Endodermal cell (in vitro differentiated cells): Measurements from ENCODE around the gene DCXR. TPM values are rescaled to one million over a fixed set of nuclear protein-coding genes. Genes with fewer than 3 reads are reported as not detected.
A peak's percentile ranks its signal among the peaks of the same experiment; 100 is the strongest.

Experiments used
- DNase-seq: peaks from one replicate; pipeline ENCODE4 v3.0.0-alpha.2; 2017
- H3K27ac ChIP-seq: 2 replicates; pipeline ENCODE4 v1.5.1; 2013; ENCODE audit warnings: mild to moderate bottlenecking, low read depth, low read length, moderate library complexity
- H3K27me3 ChIP-seq: 2 replicates; pipeline ENCODE4 v1.6.1; 2013; ENCODE audit warnings: mild to moderate bottlenecking, low read length, moderate library complexity; ENCODE audit not compliant: insufficient read depth, control insufficient read depth, poor library complexity, severe bottlenecking
- H3K36me3 ChIP-seq: 2 replicates; pipeline ENCODE4 v1.7.0; 2013; ENCODE audit warnings: mild to moderate bottlenecking, low read length, moderate library complexity; ENCODE audit not compliant: control insufficient read depth, insufficient read depth
- H3K4me1 ChIP-seq: one replicate; pipeline ENCODE4 v1.7.0; 2013; ENCODE audit warnings: low read length; ENCODE audit not compliant: control insufficient read depth, insufficient read depth
- H3K4me3 ChIP-seq: 2 replicates; pipeline ENCODE4 v1.5.1; 2013; ENCODE audit warnings: mild to moderate bottlenecking, low read length, moderate library complexity
- H3K9ac ChIP-seq: 2 replicates; pipeline ENCODE4 v1.6.1; 2013; ENCODE audit warnings: mild to moderate bottlenecking, low read length, moderate library complexity; ENCODE audit not compliant: poor library complexity, severe bottlenecking; ENCODE audit errors: extremely low read depth
- H3K9me3 ChIP-seq: 2 replicates; pipeline ENCODE4 v1.6.1; 2013; ENCODE audit warnings: mild to moderate bottlenecking, low read length, moderate library complexity; ENCODE audit not compliant: control insufficient read depth
- H3K27ac Mint-ChIP-seq: 2 replicates; pipeline ENCODE4 v1.8.0; 2020; ENCODE audit warnings: mixed read lengths
- H3K27me3 Mint-ChIP-seq: 2 replicates; pipeline ENCODE4 v1.8.0; 2021; ENCODE audit warnings: mild to moderate bottlenecking, mixed read lengths; ENCODE audit not compliant: insufficient read depth
- H3K36me3 Mint-ChIP-seq: 2 replicates; pipeline ENCODE4 v1.8.0; 2020; ENCODE audit warnings: low read depth, mixed read lengths
- H3K4me1 Mint-ChIP-seq: 2 replicates; pipeline ENCODE4 v1.8.0; 2020; ENCODE audit warnings: mixed read lengths
- H3K4me3 Mint-ChIP-seq: 2 replicates; pipeline ENCODE4 v1.8.0; 2020; ENCODE audit warnings: mild to moderate bottlenecking, moderate library complexity, mixed read lengths
- H3K9me3 Mint-ChIP-seq: 2 replicates; pipeline ENCODE4 v1.8.0; 2020; ENCODE audit warnings: mild to moderate bottlenecking, mixed read lengths
- WGBS, 2 experiments: methylation state at CpG; one replicate each; pipeline versions ENCODE4 v1.1.5 to v1.1.7; 2013; ENCODE audit warnings: missing lambda C conversion rate in 2 of 2, mixed read lengths in 1 of 2; ENCODE audit not compliant: insufficient coverage in 1 of 2, insufficient read length in 1 of 2; 5-methylcytosine and 5-hydroxymethylcytosine counted together
- total RNA-seq, 2 donors: library from RNA; stranded (reverse); fragmentation: NEBNext Ultra II Directional in 1 of 2; extraction: Animal tissue kit (Norgen Biotek cat#: 25700) in 1 of 2; gene quantifications; 2 replicates in 1 of 2; 3 replicates in 1 of 2; pipeline ENCODE4 v1.2.1, GENCODE V29; 2021
- TF ChIP-seq, protein P1 (sequence below): fragments of 200-600 bp; sonication (generic); conservative IDR thresholded peaks from 2 replicates; pipeline ENCODE4 v1.5.0; 2021; ENCODE audit warnings: antibody characterized with exemption, mild to moderate bottlenecking

DCXR gene
- total RNA-seq, 2 donors from 2014 or later, result 73.8 to 83.6 TPM

DNA sequence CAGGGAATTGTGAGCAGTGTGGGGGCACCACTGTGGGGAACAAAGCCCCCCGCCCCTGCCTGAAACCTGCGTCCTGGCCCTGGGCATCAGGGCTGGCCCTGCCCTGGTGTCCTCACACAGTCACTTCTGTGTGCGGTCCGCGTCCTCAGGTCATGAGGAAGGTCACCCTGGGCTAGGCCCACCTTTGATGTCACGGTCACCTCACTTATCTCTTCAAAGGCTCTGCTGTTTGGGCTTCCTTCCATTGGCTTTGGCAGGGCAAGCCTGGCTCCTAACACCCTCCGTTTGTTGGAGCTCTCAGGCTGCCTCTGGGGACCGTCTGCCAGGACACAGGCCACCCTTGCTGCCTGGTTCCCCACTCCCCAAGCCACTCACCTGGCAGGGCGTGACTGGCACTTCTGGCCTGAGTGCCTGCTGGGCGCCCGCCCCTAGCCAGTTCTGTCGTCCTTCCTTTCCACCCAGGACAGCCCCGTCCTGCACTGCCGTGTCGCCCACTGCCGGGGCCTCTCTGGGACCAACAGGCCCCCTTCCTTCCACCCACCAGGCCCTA lies 23.6 kb downstream of the DCXR start:
- H3K27me3 ChIP-seq, result no peaks in the 10 kb centered on the region
- TF ChIP-seq, protein P1, sequence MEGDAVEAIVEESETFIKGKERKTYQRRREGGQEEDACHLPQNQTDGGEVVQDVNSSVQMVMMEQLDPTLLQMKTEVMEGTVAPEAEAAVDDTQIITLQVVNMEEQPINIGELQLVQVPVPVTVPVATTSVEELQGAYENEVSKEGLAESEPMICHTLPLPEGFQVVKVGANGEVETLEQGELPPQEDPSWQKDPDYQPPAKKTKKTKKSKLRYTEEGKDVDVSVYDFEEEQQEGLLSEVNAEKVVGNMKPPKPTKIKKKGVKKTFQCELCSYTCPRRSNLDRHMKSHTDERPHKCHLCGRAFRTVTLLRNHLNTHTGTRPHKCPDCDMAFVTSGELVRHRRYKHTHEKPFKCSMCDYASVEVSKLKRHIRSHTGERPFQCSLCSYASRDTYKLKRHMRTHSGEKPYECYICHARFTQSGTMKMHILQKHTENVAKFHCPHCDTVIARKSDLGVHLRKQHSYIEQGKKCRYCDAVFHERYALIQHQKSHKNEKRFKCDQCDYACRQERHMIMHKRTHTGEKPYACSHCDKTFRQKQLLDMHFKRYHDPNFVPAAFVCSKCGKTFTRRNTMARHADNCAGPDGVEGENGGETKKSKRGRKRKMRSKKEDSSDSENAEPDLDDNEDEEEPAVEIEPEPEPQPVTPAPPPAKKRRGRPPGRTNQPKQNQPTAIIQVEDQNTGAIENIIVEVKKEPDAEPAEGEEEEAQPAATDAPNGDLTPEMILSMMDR, result no peak
- 90 to 95% methylated on average over 16 of the region's 16 CpGs for WGBS, 2 experiments
- Mint-ChIP-seq H3K27me3 (no peaks in the 10 kb centered on the region), H3K9me3 (no peaks in the 10 kb centered on the region), H3K27ac (no peak overlapping the region), H3K4me1 (no peaks in the 10 kb centered on the region), H3K36me3 (peaks cover 7% of the 10 kb centered on the region), H3K4me3 (no peak overlapping the region)
- H3K4me1 ChIP-seq, result no peaks in the 10 kb centered on the region
- no peaks in the 10 kb centered on the region for H3K9me3 ChIP-seq
- DNase-seq, result no peak
- peaks cover 7% of the 10 kb centered on the region for H3K36me3 ChIP-seq
- H3K4me3 ChIP-seq, result no peak overlapping the region
- H3K27ac ChIP-seq, result no peak overlapping the region
- H3K9ac ChIP-seq, result no peak overlapping the region

DNA sequence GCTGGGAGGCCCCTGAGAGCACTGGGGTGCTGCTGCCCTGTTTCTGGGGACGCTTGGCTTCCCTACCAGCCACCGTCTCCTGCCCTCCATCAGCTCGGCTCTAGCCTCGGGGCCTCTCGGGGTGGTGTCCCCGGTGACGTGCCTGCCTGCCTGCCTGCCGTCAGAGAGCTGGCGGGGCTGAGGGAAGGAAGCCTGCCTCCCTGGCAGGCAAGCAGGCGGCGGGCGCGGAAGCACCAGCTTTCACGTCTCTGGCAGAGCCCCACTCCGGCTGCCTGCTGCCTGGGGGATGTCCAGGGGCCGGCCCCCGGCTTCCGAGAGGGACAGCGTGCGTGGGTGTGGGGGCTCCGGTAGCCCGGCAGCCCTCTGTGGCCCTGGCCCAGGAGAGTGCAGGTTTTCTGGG lies 24.2 kb downstream of the DCXR start:
- Histone ChIP-seq H3K9me3 (no peaks in the 10 kb centered on the region), H3K4me1 (no peaks in the 10 kb centered on the region), H3K36me3 (peaks cover 2% of the 10 kb centered on the region), H3K9ac (no peak overlapping the region), H3K27ac (peak overlapping the region; percentile 81), H3K27me3 (no peaks in the 10 kb centered on the region), H3K4me3 (no peak overlapping the region)
- no peaks in the 10 kb centered on the region for H3K9me3 Mint-ChIP-seq
- H3K36me3 Mint-ChIP-seq, result peaks cover 2% of the 10 kb centered on the region
- no peak overlapping the region for H3K4me3 Mint-ChIP-seq
- H3K4me1 Mint-ChIP-seq, result no peaks in the 10 kb centered on the region
- no peak overlapping the region for H3K27ac Mint-ChIP-seq
- 82 to 94% methylated on average over 6 to 22 of the region's 22 CpGs for WGBS, 2 experiments
- TF ChIP-seq, protein P1, result no peak
- H3K27me3 Mint-ChIP-seq, result no peaks in the 10 kb centered on the region
- DNase-seq, result no peak

DNA sequence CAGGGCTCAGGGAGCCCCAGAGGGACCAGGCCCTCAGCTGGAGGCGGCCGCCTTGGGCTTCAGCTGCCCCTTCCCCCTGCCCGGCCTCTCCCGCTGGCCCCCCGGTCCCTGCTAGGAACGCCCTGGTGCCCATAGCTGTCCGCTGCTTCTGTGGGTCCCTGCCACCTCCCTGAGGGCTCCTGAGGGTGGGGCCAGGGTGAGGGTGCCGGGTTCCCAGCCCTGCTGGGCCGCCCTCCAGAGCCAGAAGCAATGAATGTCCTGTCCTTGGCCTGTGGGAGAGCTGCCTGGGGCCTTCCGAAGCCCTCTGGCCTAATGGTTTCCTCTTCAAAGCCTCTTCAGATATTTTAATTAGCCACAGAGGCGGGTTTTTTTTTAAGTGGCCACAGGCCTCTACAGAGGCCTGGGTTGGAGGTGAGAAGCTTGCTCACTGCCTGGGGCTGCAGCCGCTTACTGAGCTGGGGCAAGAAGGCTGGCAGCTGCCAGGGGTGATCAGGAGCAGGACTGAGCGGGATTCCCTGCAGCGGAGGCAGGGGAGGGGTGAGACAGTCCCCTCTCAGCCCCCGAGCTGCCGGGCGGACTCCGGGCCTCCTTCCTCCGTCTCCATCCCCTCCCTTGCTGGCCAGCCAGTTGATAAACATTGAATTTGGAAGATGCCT lies 24.7 kb downstream of the DCXR start:
- Mint-ChIP-seq H3K36me3 (peaks cover 2% of the 10 kb centered on the region), H3K27ac (no peak overlapping the region)
- peak overlapping the region; percentile 81 for H3K27ac ChIP-seq

More for the DNA sequence above, 24.7 kb downstream of the DCXR start:
- Histone ChIP-seq H3K9me3 (no peaks in the 10 kb centered on the region), H3K4me1 (no peaks in the 10 kb centered on the region), H3K4me3 (no peak overlapping the region), H3K36me3 (no peaks in the 10 kb centered on the region), H3K27me3 (no peaks in the 10 kb centered on the region), H3K9ac (no peak overlapping the region)
- no peak for DNase-seq
- H3K4me3 Mint-ChIP-seq, result no peak overlapping the region
- no peaks in the 10 kb centered on the region for H3K9me3 Mint-ChIP-seq
- WGBS, 2 experiments, result 81 to 88% methylated on average over 8 to 19 of the region's 19 CpGs
- H3K4me1 Mint-ChIP-seq, result no peaks in the 10 kb centered on the region
- TF ChIP-seq, protein P1, result no peak
- no peaks in the 10 kb centered on the region for H3K27me3 Mint-ChIP-seq
